ENCODE measurements around the gene RPS18.
"Not testable (repeated sequence)": the region's sequence is repeated elsewhere in the genome, so short reads cannot be mapped to it uniquely, and the experiment has no call there.

RPS18 gene

GRCh38 chr6:33271468-33272274 lies at the start of gene RPS18, which contains the start of gene VPS52:
RPS18 (plus strand) TSS chr6:33272075; CDS start chr6:33272120, 45 bp downstream.
VPS52 (minus strand) TSS chr6:33271876; CDS start chr6:33271675, 201 bp downstream.
- DNase-seq: peak; percentile 86

- not testable (repeated sequence) for DNase-seq
Measured at GRCh38 chr6:33226503-33227120, 45.3 kb upstream of the RPS18 start.

- DNase-seq: no peak
Measured at GRCh38 chr6:33235221-33235634, 36.6 kb upstream of the RPS18 start.

- DNase-seq: no peak
Measured at GRCh38 chr6:33236328-33236727, 35.5 kb upstream of the RPS18 start.

- no peak for DNase-seq
Measured at GRCh38 chr6:33236852-33237251, 35.0 kb upstream of the RPS18 start.

GRCh38 chr6:33237741-33238140 lies 34.1 kb upstream of the RPS18 start:
- DNase-seq: no peak

- DNase-seq: no peak
Measured at GRCh38 chr6:33241968-33242367, 29.9 kb upstream of the RPS18 start.

GRCh38 chr6:33243476-33243875 lies 28.4 kb upstream of the RPS18 start:
- no peak for DNase-seq

- DNase-seq: peak; percentile 85
Measured at GRCh38 chr6:33247977-33248642, 23.8 kb upstream of the RPS18 start.

GRCh38 chr6:33248643-33248931 lies 23.3 kb upstream of the RPS18 start:
- DNase-seq: no peak

GRCh38 chr6:33248932-33249731 lies 22.7 kb upstream of the RPS18 start:
- peak; percentile 89 for DNase-seq

GRCh38 chr6:33249732-33250630 lies 21.9 kb upstream of the RPS18 start:
- no peak for DNase-seq

GRCh38 chr6:33250731-33251130 lies 21.1 kb upstream of the RPS18 start:
- no peak for DNase-seq

- DNase-seq: no peak
Measured at GRCh38 chr6:33251395-33252012, 20.4 kb upstream of the RPS18 start.

GRCh38 chr6:33252759-33253158 lies 19.1 kb upstream of the RPS18 start:
- no peak for DNase-seq

- DNase-seq: no peak
Measured at GRCh38 chr6:33254591-33254990, 17.3 kb upstream of the RPS18 start.

- DNase-seq: no peak
Measured at GRCh38 chr6:33259032-33259431, 12.8 kb upstream of the RPS18 start.

- DNase-seq: not testable (repeated sequence)
Measured at GRCh38 chr6:33262490-33262889, 9.4 kb upstream of the RPS18 start.

- DNase-seq: no peak
Measured at GRCh38 chr6:33264015-33264414, 7.9 kb upstream of the RPS18 start.

- no peak for DNase-seq
Measured at GRCh38 chr6:33271117-33271467, 783 bp upstream of the RPS18 start.

GRCh38 chr6:33272275-33273128 lies 627 bp downstream of the RPS18 start:
- DNase-seq: no peak

Data from activated CD4-positive, alpha-beta T cell treated with anti-CD3 and anti-CD28 coated beads for 1 hour (primary cell).